Epithelial cell of proximal tubule (primary cell): ENCODE measurements around the gene IDI1. TPM values are rescaled to one million over a fixed set of nuclear protein-coding genes. Genes with fewer than 3 reads are reported as not detected.

ENCODE experiments used
- DNase-seq: peaks from one replicate; pipeline ENCODE4 v3.0.0-alpha.2; 2011; ENCODE audit warnings: low read depth
- H3K4me3 ChIP-seq: 2 replicates; pipeline ENCODE4 v1.5.1; 2011; ENCODE audit warnings: low read depth, mild to moderate bottlenecking, low read length
- CTCF ChIP-seq: conservative IDR thresholded peaks from 2 replicates; pipeline ENCODE4 v1.5.1; 2012; ENCODE audit warnings: low read depth, mild to moderate bottlenecking, low read length
- total RNA-seq: library from RNA; depleted of rRNA; stranded (reverse); fragments of >200 nt; gene quantifications from 2 replicates; pipeline ENCODE4 v1.2.3, GENCODE V29; 2015

The IDI1 gene
- total RNA-seq, 1 donor from 2014 or later = 40.7 TPM

GRCh38 chr10:1090696-1091095, 41.8 kb upstream of the IDI1 start:
- DNase-seq = no peak
- no peak for TF ChIP-seq CTCF
- H3K4me3 ChIP-seq = no peak overlapping the region

GRCh38 chr10:1089017-1089689, 40.2 kb upstream of the IDI1 start:
- TF ChIP-seq CTCF = no peak
- DNase-seq = no peak
- no peak overlapping the region for H3K4me3 ChIP-seq

GRCh38 chr10:1086787-1087186, 37.9 kb upstream of the IDI1 start:
- no peak for DNase-seq
- H3K4me3 ChIP-seq = no peak overlapping the region
- no peak for TF ChIP-seq CTCF

- no peak for DNase-seq
- no peak for TF ChIP-seq CTCF
Observed at GRCh38 chr10:1085258-1085657, 36.3 kb upstream of the IDI1 start.

GRCh38 chr10:1084011-1084950, 35.4 kb upstream of the IDI1 start:
- DNase-seq = no peak
- TF ChIP-seq CTCF = no peak
- H3K4me3 ChIP-seq = no peak overlapping the region

More at GRCh38 chr10:1085258-1085657, 36.3 kb upstream of the IDI1 start:
- no peak overlapping the region for H3K4me3 ChIP-seq

GRCh38 chr10:1083581-1083980, 34.7 kb upstream of the IDI1 start:
- DNase-seq = no peak
- H3K4me3 ChIP-seq = no peak overlapping the region
- TF ChIP-seq CTCF = no peak

- TF ChIP-seq CTCF = no peak
- DNase-seq = no peak
- no peak overlapping the region for H3K4me3 ChIP-seq
Observed at GRCh38 chr10:1078668-1079067, 29.7 kb upstream of the IDI1 start.
